EH (cell line): ENCODE results near the gene TMEM158.

Experiments
- DNase-seq: peaks from one replicate; pipeline ENCODE4 v3.0.0-alpha.2; 2015; ENCODE audit warnings: low read depth

Gene TMEM158

DNA sequence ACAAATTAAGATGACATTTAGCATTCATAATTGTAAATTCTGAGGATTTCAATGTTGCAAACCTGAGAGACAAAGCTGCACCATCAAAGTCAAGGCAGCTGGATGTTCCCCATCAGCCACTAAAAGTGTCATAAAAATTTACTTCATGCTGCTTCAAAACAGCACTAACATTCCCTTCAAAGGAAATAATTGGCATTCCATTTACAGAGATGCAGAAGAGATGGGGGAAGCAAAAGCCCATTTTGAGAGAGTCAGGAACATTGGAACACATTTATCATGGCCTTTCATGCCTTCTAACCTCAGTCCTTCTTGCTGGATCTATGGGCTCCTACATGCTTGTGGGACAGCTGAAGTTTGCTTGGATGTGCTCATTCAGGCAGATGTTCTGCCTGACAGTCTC is 6.4 kb upstream of the TMEM158 start:
- DNase-seq, result peak; percentile 60

DNA sequence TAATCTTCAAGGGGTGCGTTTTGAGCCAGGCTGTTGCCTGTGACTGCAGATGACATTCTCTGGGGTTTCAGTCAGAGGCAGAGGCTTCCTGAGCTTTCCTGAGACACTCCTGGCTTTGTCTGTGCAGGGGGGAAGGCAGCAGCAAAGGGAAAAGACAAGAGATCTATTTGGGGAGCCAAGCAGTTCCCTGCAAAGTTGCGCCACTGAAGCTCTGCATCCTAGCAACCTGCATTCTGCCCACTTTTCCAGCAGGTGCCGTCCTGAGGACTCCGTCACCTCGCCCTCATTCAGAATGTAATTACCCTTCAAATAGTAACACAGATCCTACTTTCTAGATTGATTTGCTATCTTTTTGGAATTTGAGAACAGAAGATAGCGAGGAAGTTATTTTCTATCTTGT is 1.9 kb upstream of the TMEM158 start:
- DNase-seq, result no peak

DNA sequence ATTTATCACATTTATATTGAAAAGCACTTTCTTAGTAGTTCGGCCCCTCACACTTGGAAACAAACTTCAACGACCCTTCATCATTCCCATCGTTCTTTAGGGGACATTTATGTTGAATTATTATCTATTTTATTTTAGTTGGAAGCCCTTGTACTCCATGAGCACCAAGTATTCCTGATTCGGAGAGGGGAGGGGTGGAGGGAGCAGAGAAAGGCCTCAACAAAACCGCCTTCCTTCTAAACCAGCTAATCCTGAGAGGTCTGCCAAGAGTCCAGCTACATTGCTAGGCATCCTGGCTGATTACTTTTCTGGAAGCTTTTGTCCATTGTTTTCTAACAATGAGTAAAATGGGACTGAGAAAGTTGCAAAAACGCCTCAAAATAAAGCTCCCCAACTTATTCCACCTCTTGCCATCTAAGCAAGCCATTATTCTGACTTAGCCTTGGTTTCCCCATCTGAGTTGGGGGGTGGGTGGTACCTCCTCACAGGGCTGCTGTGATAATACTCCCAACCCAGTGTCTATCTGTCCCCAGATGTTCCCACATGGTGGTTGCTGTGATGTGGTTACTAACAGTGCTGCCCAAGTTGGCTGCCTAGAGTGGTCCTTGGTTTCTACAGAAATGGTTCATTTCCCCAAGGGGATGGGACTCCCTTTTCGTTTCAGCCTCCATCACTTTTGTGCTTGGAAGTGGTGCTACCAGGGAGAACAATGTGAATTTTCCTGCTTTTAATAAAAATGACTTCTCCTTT is 1.2 kb upstream of the TMEM158 start:
- DNase-seq, result no peak

DNA sequence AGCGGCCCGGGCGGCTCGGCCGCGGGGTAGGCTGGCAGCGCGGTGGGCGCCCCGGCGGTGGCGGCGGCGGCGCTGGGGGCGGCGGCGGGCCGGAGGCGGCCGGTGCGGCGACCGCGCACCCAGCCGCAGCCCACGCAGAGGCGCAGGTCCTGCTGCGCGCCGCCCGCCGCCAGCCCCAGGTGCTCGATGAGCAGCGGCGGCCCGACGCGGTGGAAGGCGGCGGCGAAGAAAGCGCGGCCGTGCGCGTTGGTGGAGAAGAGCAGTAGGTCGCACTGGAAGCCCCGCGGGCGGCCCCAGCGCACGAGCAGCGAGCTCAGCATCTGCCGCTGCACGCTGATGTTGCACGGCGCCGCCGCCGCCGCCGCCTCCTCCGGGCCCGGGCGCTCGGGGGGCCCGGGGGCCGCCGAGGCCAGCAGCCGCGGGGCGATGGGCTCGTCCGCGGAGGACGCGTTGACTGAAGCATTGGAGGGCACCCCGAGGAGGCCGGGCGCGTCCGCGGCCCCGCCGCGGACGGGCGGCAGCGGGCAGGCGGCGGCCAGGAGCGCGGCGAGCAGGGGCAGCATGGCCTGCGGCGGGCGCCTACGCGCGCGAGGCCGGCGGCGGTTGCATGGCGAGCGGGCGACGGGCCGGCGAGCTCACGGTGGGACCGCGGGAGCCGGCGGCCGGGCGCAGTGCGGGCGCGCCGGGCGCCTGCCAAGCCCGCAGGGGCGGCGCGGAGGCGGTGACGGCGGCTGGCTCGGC is 452 bp downstream of the TMEM158 start:
- peak; percentile 43 for DNase-seq

DNA sequence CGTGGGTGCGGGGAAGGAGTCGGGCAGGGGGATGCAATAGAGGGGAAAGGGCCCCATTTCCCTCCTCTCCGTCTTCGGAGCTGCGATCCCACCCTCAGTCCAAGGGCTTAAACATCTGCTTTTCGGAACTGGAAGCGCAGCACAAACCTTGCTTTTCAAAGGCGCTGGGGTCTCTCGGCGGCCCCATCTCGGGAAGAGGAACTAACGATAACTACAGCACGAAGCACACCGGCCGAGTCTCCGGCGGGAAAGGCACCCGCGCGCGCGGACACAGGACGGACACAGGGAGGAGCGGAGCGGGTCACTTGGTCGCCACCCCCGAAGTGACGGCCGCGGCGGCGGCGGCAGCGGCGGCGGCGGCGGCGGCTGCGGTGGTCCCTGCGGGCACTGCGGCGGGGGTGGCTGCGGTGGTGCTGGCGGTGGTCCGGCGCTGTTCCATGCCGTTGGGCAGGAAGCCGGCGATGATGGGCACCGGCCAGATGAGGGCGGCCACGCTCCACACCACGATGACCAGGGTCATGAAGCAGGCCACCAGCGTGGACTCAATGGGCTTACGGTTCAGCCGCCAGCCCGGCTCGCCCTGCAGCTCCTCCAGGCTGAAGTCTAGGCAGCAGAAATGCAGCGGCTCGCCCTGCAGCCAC is 1.1 kb downstream of the TMEM158 start:
- DNase-seq, result peak; percentile 84

DNA sequence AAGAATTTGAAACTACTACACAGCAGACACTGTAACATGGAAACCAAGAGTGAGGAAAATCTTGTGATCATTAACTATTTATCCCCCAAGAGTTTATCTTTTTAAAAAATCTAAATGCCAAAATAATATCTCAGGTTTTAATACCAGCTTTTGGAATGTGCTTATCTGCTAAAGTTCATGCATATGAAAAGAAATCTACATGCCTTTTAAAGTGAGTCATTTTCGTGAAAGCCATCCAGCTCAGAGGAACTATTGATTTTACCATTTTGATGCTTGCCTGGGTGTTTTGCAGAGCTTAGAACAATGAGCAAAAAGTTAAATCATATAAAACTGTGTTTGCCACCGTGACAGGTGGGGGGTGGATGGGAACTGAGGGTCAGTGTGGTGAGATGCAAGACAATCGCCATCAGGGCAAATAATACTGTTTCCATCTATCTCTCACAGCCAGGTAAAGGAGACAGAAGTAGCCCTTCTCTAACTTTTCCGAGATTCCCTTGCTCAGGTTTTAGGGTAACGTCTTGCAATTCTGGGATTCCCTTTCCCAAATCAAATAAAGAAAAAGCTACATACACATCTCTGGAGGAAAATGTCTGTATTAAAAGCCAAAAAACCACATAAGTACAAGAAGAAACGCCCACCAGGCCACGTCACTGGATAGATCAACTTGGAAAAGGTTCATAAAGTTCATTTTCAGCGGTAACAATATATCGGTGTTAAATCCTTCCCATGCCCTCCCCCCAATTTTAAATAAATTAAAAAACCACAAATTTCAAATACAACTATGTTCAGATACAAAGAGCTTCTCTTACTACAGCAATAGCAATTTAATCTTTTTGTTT is 2.0 kb downstream of the TMEM158 start:
- peak; percentile 43 for DNase-seq

DNA sequence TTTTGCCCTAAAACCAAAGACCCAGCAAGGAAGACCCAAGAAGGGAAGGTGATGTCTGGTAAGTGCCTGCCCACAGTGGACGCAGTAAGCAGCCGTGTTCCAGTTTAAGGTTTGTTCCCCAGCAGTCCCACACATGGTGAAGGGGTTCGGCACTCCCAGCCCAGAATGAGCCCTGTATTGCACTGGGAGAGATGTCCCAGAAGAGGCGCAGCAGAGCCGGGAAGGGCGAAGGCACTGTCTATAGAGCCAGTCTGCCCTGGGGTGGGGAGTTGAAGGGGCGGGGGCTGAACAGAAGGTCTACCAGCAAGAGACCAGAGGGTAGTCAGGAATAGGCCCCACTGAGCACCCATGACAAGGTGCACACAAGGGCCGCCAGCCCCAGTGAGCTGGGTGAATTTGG is 6.4 kb downstream of the TMEM158 start:
- no peak for DNase-seq

DNA sequence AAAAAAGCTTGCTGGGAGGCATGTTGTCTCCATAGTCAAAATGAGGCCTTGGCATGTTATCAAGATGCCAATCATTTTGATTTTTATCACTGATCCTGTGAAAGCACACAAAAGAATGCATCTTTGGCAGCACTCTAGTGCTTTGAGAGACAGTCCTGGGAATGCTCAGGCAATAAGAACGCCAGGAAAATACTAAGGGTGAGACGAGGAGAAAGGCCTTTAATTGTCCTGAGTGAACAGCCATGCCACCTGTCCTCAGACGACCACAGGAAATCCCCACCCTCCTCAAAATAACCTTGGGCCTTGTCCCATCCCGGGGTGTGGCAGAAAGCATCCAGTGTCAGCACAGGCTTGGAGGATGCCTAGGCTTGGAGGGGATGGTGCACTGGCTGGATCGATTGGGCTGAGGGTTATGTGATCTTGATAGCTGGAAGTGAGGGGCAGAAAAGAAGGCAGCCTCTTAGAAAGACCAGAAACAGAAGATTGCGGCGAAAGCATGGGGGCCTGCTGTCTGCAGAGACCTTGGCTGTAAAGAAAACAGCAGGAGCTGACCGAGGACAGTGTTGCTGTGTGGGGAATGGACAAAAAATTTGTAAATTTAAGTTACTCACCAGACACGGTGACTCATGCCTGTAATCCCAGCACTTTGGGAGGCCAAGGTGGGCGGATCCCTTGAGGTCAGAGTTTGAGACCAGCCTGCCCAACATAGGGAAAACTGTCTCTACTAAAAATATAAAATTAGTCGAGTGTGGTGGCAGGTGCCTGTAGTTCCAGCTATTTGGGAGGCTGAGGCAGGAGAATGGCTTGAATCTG is 7.3 kb downstream of the TMEM158 start:
- peak; percentile 85 for DNase-seq

DNA sequence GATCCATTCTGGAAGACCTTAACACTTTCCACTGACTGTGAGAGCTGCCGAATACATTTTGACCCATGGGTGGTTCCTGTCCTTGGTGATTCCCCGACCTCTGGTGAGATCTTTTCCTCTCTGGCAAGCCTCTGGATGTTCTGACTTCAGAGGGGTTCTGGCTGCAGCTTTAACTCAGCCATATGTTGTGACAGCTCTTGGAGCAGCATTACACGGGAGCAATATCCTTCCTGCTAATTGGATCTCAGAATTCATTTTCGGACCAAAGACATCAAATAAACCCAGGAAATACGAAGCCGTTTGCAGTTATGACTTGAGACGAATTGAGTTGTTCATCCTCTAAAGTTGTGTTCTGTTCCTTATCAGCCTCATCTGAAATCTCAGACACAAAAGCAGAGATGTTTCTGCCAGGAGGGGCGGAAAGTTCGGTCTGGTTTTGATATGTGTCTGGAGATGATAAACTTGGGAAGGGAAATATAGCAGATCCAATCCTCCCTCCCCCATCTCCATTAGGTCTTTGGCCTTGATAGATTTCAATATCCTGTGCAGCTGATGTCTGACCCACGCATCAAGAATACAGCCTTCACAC is 10.0 kb downstream of the TMEM158 start:
- DNase-seq, result no peak

DNA sequence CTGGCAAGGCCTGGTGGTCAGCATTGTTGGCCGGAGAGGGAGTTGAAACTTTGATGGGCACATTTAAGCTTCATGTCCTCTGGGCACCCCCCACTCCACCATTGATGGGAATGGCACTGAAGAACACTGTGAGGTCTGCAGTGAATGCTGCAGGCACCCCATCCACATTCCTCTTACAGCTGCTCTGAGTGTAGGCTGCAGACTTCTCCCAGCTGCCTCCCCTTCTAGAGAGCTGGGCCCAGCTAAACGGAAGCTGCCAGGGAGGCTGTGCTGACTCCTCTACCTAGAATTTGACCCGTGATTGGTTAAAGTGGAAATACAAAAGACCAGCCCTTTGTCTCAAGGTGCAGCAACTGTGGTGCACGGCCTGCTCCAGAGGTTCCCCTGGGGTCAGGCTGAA is 10.6 kb downstream of the TMEM158 start:
- no peak for DNase-seq

DNA sequence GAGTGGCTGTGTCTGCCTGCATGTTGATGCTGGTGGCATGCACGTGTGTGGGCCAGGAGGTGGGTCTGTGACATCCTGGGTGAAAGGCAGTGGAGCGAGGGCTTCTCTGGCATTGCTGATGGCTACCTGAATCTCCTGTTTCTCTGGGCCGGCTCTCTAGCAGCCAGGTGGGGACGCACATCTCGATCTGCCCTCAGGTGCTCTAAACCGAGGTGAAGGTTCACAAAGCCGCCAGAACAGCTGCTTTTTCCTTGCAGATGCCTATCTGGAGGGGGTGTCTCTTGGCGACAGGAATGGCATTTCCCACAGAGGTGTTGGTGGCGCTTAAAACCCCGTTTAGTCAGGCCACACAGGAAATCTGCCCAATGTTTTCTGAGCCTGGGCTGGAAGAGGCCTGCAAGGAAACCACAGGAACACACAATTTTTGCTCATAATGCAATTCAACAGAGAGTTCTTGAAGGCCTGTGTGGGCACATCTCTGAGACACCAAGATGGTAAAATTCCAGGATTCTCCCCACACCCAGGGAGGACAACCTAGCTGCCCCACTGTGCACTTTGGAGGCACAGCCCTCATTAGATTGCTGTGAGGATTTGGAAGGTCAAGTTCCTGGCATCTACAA is 11.9 kb downstream of the TMEM158 start:
- DNase-seq, result no peak

DNA sequence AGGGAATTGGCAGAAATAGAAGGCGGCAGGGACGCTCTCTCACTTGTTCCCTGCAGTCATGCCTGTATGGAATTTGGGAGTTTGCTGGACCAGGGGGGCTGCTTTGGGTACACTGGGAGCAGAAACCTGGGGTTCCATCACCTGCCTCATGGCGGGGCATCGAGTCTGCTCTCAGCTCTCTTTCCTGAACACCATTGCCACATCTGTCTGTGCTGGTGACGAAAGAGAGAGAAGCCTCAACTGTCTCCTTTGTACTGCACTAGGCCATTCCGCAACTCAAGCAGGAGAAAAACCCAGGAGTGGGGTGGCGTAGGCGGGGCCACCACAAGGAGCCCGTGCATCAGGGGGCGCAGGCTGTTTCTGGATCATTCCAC is 14.0 kb downstream of the TMEM158 start:
- no peak for DNase-seq

DNA sequence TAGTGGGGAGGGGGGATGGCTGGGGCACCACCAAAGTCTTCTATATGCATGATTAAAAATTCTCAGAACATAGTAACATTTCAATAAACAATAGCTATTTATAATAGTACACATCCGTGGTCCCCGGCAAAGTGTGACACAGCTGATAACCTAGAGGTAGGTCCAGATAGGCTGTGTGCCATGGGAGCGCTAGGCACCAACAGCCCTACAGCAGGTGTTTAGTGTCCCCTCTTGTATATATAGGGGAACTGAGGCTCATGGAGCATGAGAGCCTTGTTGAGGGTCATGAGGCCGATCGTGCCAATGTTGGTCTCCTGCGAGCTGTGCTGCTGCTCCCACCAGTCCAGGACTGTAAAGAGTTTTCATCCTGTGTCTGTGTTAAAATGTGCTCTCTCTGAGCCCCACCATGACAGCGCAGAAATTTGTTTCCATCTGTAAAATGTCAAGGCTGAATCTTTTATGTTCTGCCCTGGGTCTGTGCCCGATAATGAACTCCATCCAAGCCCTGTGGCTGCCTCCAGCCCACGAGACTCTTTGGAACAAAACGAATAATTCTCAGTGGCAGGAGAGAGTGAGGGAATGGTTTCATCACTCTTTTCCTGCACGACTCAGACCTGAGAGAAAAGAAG is 14.5 kb downstream of the TMEM158 start:
- peak; percentile 18 for DNase-seq

DNA sequence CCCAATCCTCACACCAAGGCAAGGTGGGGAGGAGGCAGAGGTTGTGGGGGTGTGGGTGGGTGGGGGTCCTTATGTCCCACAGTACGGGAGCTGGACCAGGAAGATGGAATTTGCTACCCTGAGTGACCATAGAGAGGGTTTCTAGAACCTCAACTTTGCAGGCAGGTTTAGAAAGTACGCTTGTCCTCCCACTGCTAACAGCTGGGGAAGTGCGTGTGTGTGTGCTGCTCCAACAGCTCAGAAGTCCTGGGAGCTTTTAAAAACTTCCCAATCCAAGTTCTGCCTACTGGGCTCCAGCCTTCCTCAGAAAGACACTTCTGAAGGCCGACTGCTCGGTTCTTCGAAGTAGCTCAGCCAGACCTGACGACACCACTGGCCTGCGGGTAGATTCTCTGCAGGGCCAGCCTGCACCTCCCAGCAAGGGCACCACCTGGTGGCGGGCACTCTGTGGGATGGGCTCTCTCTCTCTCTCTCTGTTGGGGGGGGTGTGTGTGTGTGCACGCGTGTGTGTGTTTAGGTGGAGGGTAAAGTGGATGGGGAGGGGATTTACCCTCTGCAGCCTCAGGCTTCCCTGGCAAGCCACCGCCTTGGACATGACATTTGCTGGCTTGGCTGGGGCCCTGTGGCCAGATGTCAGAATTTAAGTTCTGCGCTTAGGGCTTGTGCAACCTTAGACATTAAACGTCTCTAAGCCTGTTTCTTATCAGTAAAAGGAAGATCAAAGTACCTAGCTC is 15.6 kb downstream of the TMEM158 start:
- peak; percentile 85 for DNase-seq

DNA sequence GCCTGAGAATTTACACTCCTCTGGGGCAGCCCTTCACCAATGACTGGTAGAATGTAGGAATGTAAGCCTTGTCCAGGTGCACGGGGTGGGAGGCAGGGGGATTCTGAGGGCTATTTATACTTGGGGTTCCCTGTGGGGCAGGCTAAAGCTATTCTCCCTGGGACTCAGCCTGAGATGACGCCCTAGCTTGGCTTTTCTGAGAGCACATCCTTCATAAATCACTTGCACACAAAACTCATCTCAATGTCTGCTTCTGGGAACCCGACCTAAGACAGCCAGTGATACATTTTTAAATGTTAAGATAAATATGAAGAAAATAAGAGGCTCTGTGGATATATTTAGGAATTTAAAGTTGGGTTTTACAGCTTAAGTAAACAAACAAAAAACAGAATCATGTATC is 16.6 kb downstream of the TMEM158 start:
- peak; percentile 32 for DNase-seq

DNA sequence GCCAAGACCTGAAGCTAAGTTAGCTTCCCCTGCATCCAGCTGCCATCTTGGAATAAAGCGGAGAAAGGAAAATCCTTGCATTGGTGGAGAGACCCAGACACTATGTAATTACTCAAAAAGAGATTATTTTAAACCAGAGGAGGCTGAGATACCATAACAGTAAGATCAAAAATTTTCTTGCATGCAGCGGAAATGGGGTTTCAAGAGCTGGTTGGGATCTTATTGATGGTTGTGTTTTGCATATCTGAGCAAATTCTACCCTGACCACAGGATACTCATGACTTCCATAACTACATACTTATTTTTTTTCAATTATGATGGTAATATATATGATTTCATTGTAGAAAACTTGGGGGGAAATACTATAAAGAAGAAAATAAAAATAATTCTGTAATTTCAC is 17.5 kb downstream of the TMEM158 start:
- DNase-seq, result no peak

DNA sequence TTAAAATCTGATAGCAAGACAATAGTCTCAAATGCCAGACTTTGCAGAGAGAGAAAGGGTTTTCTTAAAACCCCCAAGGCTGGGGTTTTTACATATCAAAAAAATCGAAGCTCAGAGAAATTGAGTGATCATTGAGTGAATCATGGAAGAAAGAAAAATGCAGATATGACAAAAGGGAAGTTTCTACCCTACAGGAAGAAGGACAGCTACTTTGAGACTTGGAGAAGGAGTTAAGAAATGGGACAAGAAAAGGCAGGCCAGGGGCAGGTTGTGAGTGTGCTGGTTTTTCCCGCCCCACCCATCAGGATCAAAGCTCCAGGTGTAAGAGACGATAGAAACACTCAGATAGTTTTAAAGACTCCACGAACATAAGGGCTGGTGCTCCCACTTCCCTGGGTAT is 18.6 kb downstream of the TMEM158 start:
- no peak for DNase-seq

DNA sequence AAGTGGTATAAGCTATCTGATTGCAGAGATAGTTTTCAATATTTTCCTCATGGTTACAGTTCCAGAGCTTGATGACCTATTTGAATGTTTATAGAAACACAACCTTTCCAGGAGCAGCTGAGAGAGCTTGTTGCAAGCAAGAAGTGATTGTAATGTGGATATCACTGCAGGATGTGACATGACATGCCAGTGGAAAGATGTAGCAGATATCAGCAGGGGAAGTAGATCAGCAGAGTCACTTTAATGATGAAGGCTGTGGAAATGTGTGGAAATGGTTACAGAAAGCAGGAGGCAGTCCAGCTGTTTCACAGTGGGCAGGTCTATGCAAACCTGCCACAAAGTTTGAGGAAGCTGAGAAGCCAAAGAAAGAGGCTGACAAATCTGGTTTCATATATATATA is 21.0 kb downstream of the TMEM158 start:
- peak; percentile 66 for DNase-seq

DNA sequence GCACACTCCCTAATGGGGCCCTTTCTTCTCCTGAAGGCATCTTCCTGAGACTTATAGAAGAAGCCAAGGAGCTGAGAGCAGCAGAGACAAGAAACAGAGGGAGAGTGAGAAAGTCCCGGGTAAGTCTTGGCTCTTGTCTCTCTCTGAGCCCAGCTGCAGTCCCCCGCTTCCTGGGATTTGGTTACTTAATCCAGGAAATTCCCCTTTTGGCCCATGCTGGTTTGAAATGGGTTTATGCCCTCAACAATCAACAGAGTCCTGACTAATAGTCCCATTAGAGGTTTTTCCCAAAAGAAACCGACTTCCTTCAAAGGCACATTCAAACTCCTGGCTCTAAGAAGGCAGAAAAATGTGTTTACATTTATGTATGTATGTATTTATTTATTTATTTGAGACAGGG is 22.0 kb downstream of the TMEM158 start:
- peak; percentile 84 for DNase-seq
